GM12874 (cell line): ENCODE measurements around the gene ACBD4.

Experiments
- TF ChIP-seq, protein P1 (sequence below): IDR thresholded peaks from 2 replicates; pipeline ENCODE4 v1.5.1; 2011; ENCODE audit warnings: low read depth, mild to moderate bottlenecking, control low read depth, low read length, moderate library complexity; ENCODE audit not compliant: insufficient read depth

The ACBD4 gene

DNA sequence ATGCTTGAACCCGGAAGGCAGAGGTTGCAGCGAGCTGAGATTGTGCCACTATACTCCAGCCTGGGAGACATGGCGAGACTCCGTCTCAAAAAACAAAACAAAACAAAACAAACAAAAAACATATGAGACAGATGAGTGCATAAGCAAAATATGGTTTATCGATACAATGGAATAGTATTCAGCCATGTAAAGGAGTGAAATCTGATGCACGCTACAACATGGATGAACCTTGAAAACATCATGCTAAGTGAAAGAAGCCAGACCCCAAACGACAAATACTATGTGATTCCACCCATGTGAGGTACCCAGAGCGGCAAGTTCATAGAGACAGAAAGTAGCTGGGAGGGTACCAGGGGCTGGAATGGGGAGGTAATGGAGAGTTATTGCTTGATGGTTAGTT, 10.0 kb upstream of the ACBD4 start:
- TF ChIP-seq, protein P1, sequence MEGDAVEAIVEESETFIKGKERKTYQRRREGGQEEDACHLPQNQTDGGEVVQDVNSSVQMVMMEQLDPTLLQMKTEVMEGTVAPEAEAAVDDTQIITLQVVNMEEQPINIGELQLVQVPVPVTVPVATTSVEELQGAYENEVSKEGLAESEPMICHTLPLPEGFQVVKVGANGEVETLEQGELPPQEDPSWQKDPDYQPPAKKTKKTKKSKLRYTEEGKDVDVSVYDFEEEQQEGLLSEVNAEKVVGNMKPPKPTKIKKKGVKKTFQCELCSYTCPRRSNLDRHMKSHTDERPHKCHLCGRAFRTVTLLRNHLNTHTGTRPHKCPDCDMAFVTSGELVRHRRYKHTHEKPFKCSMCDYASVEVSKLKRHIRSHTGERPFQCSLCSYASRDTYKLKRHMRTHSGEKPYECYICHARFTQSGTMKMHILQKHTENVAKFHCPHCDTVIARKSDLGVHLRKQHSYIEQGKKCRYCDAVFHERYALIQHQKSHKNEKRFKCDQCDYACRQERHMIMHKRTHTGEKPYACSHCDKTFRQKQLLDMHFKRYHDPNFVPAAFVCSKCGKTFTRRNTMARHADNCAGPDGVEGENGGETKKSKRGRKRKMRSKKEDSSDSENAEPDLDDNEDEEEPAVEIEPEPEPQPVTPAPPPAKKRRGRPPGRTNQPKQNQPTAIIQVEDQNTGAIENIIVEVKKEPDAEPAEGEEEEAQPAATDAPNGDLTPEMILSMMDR: no peak

GRCh38 chr17:45127207-45127547, 8.3 kb upstream of the ACBD4 start:
- TF ChIP-seq, protein P1: no peak

GRCh38 chr17:45127548-45128300, 7.8 kb upstream of the ACBD4 start:
- TF ChIP-seq, protein P1: no peak

DNA sequence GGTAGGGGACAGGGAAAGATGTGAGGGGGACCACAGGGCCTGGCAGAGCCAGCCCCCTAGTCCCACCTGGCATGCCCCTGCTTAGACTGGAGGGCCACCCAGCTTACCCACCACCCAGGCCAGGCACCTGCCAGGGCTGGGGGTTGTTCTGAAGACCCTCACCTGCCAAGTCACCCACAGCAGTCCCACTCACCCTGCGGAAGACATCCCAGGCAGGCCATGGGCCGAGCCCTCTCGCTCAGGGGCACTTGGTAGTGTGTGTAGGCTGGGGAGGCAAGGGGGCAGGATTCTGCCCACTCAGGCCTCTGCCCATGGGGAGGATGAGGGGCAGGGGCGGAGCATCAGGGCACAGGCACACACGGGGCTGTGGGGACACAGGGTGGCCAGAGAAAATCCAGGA, 7.2 kb upstream of the ACBD4 start:
- TF ChIP-seq, protein P1: no peak

- TF ChIP-seq, protein P1: no peak
These were observed 6.5 kb upstream of the ACBD4 start for GRCh38 chr17:45128989-45129388.

GRCh38 chr17:45129426-45129939, 6.0 kb upstream of the ACBD4 start:
- TF ChIP-seq, protein P1: no peak

- TF ChIP-seq, protein P1: no peak
These were observed 5.4 kb upstream of the ACBD4 start for GRCh38 chr17:45129940-45130680.
